ENCODE data around the gene LAMP1.
"Not testable (repeated sequence)": the region's sequence is repeated elsewhere in the genome, so short reads cannot be mapped to it uniquely, and the experiment has no call there.

LAMP1 gene

GRCh38 chr13:113327766-113328471 is 30.9 kb downstream of the LAMP1 start:
- DNase-seq = no peak

DNA sequence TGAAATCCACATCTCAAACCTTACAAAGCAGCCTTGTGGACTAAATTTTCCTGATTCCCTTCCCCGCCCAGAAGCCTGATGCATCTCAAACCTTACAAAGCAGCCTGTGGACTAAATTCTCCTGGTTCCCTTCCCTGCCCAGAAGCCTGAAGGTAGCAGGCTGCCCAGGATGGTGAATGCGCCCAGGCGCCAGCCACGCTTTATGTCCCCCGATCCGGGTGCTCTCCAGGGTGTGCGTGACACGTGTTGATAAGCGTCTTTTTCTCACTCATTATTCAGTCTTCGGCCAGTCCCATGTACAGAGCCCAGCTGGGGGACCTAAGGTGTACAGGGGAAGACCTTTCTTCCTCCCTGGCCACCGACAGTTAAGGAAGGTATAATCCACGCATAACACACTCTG is 31.8 kb downstream of the LAMP1 start:
- DNase-seq = no peak

DNA sequence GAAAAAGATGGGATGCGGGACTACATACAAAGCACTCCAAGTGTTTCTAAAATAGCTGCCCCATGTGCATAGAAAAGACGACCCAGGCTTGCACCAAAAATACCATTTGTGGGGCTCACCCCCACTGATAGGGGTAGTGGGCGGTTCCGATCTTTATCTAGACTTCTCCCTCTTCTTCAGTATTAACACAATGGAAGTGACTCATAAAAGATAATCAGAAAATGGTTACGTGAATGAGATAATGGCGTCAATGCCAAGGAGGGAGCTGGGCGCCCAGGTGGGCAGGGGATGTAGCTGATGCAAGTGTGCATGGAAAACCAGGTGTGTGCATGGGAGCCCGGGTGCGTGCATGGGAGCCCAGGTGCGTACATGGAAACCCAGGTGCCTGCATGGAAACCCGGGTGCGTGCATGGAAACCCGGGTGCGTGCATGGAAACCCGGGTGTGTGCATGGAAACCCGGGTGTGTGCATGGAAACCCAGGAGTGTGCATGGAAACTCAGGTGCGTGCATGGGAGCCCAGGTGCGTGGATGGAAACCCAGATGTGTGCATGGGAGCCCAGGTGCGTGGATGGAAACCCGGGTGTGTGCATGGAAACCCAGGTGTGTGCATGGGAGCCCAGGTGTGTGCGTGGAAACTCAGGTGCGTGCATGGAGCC is 32.7 kb downstream of the LAMP1 start:
- DNase-seq = no peak

GRCh38 chr13:113332615-113333014 is 35.6 kb downstream of the LAMP1 start:
- DNase-seq = no peak

GRCh38 chr13:113333076-113333475 is 36.0 kb downstream of the LAMP1 start:
- no peak for DNase-seq

- DNase-seq = no peak
Measured at GRCh38 chr13:113337556-113337955, 40.5 kb downstream of the LAMP1 start.

DNA sequence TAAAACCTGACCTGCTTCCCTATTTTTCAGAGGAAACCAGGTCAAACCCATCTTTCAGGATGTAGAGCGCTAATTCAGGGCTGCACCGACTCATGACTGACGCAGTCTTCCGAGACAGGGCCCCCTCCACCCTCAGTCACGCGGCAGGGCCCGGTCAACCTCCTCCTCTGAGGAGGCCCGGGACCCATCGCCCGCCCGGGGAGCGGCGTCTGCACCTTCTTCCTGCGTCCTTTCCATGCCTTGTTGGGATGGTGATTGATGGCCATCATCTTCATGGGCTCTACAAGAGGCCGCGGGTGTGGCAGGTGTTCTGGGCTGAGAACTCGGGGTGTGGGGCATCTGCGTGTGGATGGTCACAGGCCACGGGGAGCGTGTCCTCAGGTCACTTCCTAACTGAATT is 40.9 kb downstream of the LAMP1 start:
- DNase-seq = no peak

DNA sequence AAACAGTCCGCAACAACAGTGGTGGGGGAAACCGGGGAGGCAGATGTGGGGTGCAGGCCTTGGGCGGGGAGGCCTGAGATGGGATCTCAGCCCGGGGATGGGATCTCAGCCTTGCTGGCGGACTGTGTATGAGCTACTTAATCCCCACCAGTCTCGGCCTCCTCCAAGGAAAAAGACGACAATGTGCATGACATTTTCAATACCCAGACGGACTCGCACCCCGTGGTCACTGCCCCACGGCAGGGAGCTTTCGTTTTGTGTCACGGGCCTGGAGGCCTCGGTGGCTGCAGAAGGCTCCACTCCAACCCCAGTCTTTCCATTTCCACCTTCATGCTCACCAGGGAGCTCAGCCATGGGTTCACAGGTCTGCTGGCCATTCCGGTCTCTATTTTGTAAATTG is 41.4 kb downstream of the LAMP1 start:
- no peak for DNase-seq

- DNase-seq = no peak
Measured at GRCh38 chr13:113342820-113343691, 46.0 kb downstream of the LAMP1 start.

DNA sequence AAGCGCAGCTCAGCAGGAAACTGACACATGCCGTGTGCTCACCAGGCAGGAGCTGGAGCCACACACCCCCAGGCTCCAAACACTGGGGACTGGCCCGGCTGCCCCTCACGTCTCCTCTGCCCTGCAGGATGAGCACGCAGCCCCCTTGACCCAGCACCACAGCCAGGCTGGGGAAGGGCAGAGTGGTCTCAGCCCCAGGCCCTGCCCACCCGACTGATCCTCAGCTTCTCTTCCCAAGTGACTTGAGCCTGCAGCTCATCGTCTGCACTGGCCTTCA is 46.6 kb downstream of the LAMP1 start:
- DNase-seq = no peak

GRCh38 chr13:113345486-113345885 is 48.4 kb downstream of the LAMP1 start:
- DNase-seq = no peak

GRCh38 chr13:113347736-113348225 is 50.7 kb downstream of the LAMP1 start:
- not testable (repeated sequence) for DNase-seq

DNA sequence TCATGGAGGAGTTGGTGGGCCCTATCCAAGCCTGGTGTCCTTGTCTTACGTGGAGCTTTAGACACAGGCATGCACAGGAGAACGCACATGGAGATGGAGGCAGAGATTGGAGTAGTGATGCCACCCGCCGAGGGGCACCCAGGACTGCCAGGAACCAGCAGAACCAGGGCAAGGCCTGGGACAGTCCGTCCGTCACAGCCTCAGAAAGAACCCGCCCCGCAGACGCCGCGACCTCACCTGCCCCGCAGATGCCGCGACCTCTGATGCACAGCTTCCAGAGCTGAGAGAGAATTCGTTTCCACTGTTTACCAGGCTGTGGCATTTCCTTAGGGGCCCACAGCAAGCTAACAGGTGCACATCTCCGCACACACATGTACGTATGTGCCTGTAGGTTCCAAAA is 51.6 kb downstream of the LAMP1 start:
- DNase-seq = no peak

GRCh38 chr13:113349050-113349449 is 52.0 kb downstream of the LAMP1 start:
- DNase-seq = no peak

- DNase-seq = no peak
Measured at GRCh38 chr13:113349491-113349890, 52.5 kb downstream of the LAMP1 start.

DNA sequence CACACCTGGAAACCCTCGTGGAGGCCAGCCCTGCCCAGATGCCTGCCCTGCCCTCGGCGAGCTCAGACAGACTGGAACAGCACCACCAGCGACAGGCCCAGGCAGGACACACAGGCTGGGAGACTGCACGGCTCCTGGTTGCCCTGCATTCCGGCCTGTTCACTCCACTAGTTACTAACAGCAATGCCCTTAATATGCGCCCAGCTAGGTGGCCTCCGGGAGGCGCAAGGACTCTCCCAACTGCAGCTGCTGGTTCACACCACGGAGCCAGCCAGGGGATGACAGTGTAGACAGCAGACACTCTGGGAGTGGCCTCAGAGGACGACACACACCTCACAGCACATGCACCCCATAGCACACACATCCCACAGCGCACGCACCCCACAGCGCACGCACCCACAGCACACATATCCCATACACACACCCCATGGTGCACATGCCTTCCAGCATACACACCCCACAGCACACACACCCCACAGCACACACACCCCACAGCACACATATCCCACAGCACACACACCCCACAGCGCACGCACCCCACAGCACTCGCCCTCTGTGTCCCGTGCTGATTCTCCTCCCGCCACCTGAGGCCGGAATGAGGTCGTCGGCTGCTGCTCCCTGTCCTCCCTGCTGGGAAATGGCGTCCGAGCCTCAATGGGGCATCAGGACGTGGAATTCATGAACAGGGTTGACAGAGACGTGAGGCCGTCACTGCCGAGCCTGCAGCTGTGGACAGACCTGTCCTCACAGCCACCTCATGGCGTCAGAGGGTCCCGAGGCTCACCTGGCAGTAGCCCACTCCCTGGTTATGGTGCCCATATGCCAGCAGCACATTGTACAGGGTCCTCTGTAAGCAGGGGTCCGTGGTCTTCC is 53.3 kb downstream of the LAMP1 start:
- DNase-seq = peak; percentile 38

GRCh38 chr13:113350938-113351335 is 53.9 kb downstream of the LAMP1 start:
- no peak for DNase-seq

DNA sequence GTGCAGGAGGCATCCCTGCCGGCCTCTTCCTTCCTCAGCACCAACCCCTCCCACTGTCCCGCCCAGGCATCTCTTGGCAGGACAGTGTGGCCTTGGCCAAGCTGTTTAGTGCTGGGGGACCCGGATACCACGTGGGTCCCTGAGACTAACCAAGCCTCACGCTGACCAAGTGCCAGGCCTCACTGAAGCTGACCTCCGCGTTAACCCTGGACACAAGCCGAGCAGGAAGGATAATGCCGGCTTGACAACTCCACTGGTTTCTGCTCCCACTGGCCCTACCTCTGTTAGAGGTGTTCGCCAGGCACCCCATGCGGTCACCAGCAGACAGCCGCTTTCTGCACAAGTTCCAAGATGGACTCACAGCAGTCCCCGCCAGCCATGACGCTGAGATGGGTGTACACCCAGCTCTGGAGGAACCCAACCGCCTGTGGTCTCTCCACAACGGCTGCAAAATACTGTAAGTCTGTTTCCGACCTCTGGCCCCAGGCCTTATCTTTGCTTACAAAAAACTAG is 54.5 kb downstream of the LAMP1 start:
- DNase-seq = no peak

GRCh38 chr13:113353254-113353653 is 56.2 kb downstream of the LAMP1 start:
- DNase-seq = no peak

DNA sequence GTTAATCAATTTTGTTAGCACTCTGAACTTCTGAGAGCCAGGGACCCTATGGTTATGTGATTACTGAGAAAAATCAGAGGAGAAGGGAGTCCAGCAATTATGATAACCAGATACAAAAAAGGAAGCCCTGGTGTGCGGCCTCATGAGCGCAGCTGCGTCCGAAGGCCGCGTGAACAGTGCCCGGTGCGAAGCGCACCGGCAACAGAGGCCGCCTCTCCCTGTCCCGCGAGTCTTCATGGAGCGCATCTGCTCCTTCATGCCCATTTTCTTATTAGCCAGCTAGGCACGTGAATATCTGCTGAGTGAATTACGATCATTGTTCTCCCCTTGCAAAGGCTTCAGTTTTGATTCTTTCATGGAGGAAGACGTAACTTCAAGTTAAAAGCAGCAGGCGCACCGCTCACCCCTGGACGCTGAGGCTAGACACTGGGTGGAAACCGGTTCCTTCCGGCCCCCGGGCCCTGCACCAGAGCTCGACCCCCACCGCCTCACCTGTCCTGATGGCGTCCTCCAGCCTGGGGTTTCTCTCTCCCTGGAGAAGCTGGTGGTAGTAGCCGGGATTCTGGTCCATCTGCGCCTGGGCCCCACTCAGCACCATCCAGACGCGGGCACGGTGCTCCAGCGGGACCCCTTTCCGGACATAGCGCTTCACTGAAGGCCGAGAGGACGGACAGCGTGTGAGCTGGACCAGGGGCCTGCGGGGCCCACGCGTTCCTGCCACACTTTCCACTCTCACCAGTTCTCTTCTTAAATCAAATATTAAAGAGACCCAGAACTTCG is 58.0 kb downstream of the LAMP1 start:
- DNase-seq = no peak

DNA sequence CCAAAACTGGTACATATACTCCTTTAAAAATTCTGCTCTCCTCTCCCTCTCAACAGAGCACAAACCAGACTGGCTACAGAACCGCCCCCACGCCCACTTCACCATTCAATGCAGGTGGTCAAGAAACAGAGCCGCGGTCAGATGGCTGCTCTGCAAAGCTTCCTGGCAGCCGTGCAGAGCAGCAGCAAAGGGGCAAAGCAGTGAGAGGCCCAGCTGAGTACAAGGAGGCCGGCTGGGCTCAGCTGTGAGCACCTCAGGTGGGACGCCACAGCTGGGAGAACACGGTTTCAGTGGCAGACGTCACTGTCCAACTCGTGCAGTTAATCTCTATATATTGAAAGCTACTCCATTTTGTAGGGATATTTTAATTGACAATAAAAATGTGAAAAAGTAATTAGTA is 58.6 kb downstream of the LAMP1 start:
- no peak for DNase-seq

- DNase-seq = no peak
Measured at GRCh38 chr13:113356596-113356995, 59.6 kb downstream of the LAMP1 start.
